Liver (tissue), 9 donors: ENCODE results near the gene CCT7. TPM values are rescaled to one million over a fixed set of nuclear protein-coding genes. Genes with fewer than 3 reads are reported as not detected.

Experiments used
- DNase-seq: peaks from one replicate; pipeline ENCODE4 v3.0.0-alpha.2; 2017; ENCODE audit warnings: low spot score
- H3K27ac ChIP-seq, 2 donors: one replicate each; pipeline ENCODE4 v1.7.0; 2013; ENCODE audit warnings: inconsistent platforms in 2 of 2, low read length in 2 of 2, control low read depth in 1 of 2, low read depth in 1 of 2, mild to moderate bottlenecking in 1 of 2
- H3K27me3 ChIP-seq, 4 donors: one replicate each; pipeline versions ENCODE4 v1.6.1 to v1.7.0; 2013; ENCODE audit warnings: low read length in 3 of 4, inconsistent platforms in 1 of 4, mild to moderate bottlenecking in 1 of 4, moderate library complexity in 1 of 4; ENCODE audit not compliant: control insufficient read depth in 4 of 4, insufficient read depth in 4 of 4
- H3K36me3 ChIP-seq, 4 donors: one replicate each; pipeline versions ENCODE4 v1.6.1 to v1.7.0; 2013; ENCODE audit warnings: low read length in 3 of 4, mild to moderate bottlenecking in 3 of 4, low read depth in 1 of 4, moderate library complexity in 1 of 4; ENCODE audit not compliant: control insufficient read depth in 4 of 4, insufficient read depth in 3 of 4
- H3K4me1 ChIP-seq, 4 donors: one replicate each; pipeline versions ENCODE4 v1.6.1 to v1.7.0; 2013; ENCODE audit warnings: low read length in 3 of 4, mild to moderate bottlenecking in 3 of 4, moderate library complexity in 1 of 4; ENCODE audit not compliant: control insufficient read depth in 4 of 4, insufficient read depth in 4 of 4
- H3K4me3 ChIP-seq, 3 donors: one replicate each; pipeline versions ENCODE4 v1.6.1 to v1.7.0; 2013; ENCODE audit warnings: low read length in 3 of 3, control low read depth in 1 of 3, low read depth in 1 of 3, mild to moderate bottlenecking in 1 of 3
- H3K9ac ChIP-seq, 2 donors: one replicate each; pipeline ENCODE4 v1.7.0; 2013; ENCODE audit warnings: low read length in 2 of 2, mild to moderate bottlenecking in 2 of 2, moderate library complexity in 2 of 2, control low read depth in 1 of 2, low read depth in 1 of 2
- H3K9me3 ChIP-seq, 4 donors: one replicate each; pipeline versions ENCODE4 v1.6.1 to v1.7.0; 2013; ENCODE audit warnings: low read length in 3 of 4; ENCODE audit not compliant: control insufficient read depth in 4 of 4
- EGR1 ChIP-seq, 2 donors: IDR thresholded peaks; 2 replicates each; pipeline ENCODE4 v1.6.1; 2016 to 2018; ENCODE audit warnings: antibody characterized with exemption in 2 of 2, low read depth in 2 of 2
- HNF4A ChIP-seq, 2 donors: conservative IDR thresholded peaks; 2 replicates each; pipeline ENCODE4 v1.6.1; 2016; ENCODE audit warnings: antibody characterized with exemption in 2 of 2, mild to moderate bottlenecking in 2 of 2
- HNF4G ChIP-seq: IDR thresholded peaks from 2 replicates; pipeline ENCODE4 v1.6.1; 2016; ENCODE audit warnings: antibody characterized with exemption
- RAD21 ChIP-seq, 2 donors: IDR thresholded peaks; 2 replicates each; pipeline ENCODE4 v1.6.1; 2016; ENCODE audit warnings: antibody characterized with exemption in 2 of 2, mild to moderate bottlenecking in 2 of 2
- REST ChIP-seq: IDR thresholded peaks from 2 replicates; pipeline ENCODE4 v1.6.1; 2016; ENCODE audit warnings: antibody characterized with exemption, mild to moderate bottlenecking
- RXRA ChIP-seq, 2 donors: IDR thresholded peaks; 2 replicates each; pipeline ENCODE4 v1.6.1; 2017 to 2018; ENCODE audit warnings: antibody characterized with exemption in 2 of 2, mild to moderate bottlenecking in 1 of 2
- YY1 ChIP-seq: IDR thresholded peaks from 2 replicates; pipeline ENCODE4 v1.6.1; 2016; ENCODE audit warnings: antibody characterized with exemption, mild to moderate bottlenecking
- WGBS: extraction: QIAGEN DNeasy Blood & Tissue Kit; methylation state at CpG from one replicate; pipeline ENCODE4 v1.1.7; 2013; 5-methylcytosine and 5-hydroxymethylcytosine counted together
- polyA plus RNA-seq, 2 donors: library from polyadenylated mRNA; stranded (reverse) in 1 of 2; unstranded in 1 of 2; fragments of 200-250 nt in 1 of 2; fragments of >200 nt in 1 of 2; fragmentation: Nextera tagmentation in 1 of 2; extraction: Ambion mirVana in 1 of 2; gene quantifications; one replicate each; pipeline versions ENCODE4 v1.2.1 to v1.2.3, GENCODE V29; 2013 to 2015
- total RNA-seq, 2 donors: library from RNA; depleted of rRNA; stranded (reverse); fragments of >200 nt; gene quantifications; one replicate each; pipeline ENCODE4 v1.2.3, GENCODE V29; 2014
- TF ChIP-seq, protein P1 (sequence below): fragments of 150-350 bp; IDR thresholded peaks from 2 replicates; pipeline ENCODE4 v1.5.1; 2017; ENCODE audit warnings: improper control_type of control experiment, low read depth, low read length; ENCODE audit not compliant: missing input control
- donor health status: healthy.
- donor health status: healthy.
- donor health status: healthy.
- donor health status: healthy.
- donor health status: healthy.

The CCT7 gene
- total and polyA plus RNA-seq, 4 donors, result 83.7 to 115 (median 101) TPM

DNA sequence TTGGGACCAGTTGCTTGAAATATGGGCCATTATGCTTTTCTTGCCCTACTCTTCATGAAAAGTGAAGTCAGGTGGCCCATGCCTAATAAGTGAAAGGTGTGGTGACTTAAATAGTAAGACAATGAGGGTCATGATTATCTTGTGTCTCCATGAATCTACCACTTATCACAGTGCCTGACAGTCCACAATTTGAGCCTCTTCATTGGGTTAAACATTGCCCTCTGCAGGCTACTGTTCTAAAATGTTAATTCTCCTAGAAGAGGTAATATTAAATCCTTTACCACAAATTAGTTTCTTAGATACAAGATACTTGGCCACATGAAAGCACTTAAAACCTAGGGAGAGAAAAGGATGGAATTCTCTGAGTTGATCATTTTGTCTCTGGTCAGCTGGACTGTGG, 55.2 kb downstream of the CCT7 start:
- Histone ChIP-seq H3K36me3 (no peaks in the 10 kb centered on the region), H3K9me3 (peaks cover 0 to under 1% (median 0%) of the 10 kb centered on the region in 4 donors), H3K27me3 (peaks cover 0 to 21% (median 12%) of the 10 kb centered on the region in 4 donors), H3K27ac (no peak overlapping the region), H3K4me3 (no peak overlapping the region), H3K4me1 (peaks cover 6 to 24% (median 17%) of the 10 kb centered on the region in 4 donors), H3K9ac (no peak overlapping the region)
- no peak for DNase-seq
- TF ChIP-seq HNF4G (no peak), HNF4A (conservative IDR thresholded peaks at IDR 0.05) (no peak), YY1 (no peak), EGR1 (IDR thresholded peaks at IDR 0.05; ENCODE audit: low read depth in 2 of 2) (no peak), RXRA (IDR thresholded peaks at IDR 0.05) (no peak)
- TF ChIP-seq, protein P1, sequence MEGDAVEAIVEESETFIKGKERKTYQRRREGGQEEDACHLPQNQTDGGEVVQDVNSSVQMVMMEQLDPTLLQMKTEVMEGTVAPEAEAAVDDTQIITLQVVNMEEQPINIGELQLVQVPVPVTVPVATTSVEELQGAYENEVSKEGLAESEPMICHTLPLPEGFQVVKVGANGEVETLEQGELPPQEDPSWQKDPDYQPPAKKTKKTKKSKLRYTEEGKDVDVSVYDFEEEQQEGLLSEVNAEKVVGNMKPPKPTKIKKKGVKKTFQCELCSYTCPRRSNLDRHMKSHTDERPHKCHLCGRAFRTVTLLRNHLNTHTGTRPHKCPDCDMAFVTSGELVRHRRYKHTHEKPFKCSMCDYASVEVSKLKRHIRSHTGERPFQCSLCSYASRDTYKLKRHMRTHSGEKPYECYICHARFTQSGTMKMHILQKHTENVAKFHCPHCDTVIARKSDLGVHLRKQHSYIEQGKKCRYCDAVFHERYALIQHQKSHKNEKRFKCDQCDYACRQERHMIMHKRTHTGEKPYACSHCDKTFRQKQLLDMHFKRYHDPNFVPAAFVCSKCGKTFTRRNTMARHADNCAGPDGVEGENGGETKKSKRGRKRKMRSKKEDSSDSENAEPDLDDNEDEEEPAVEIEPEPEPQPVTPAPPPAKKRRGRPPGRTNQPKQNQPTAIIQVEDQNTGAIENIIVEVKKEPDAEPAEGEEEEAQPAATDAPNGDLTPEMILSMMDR, result no peak

DNA sequence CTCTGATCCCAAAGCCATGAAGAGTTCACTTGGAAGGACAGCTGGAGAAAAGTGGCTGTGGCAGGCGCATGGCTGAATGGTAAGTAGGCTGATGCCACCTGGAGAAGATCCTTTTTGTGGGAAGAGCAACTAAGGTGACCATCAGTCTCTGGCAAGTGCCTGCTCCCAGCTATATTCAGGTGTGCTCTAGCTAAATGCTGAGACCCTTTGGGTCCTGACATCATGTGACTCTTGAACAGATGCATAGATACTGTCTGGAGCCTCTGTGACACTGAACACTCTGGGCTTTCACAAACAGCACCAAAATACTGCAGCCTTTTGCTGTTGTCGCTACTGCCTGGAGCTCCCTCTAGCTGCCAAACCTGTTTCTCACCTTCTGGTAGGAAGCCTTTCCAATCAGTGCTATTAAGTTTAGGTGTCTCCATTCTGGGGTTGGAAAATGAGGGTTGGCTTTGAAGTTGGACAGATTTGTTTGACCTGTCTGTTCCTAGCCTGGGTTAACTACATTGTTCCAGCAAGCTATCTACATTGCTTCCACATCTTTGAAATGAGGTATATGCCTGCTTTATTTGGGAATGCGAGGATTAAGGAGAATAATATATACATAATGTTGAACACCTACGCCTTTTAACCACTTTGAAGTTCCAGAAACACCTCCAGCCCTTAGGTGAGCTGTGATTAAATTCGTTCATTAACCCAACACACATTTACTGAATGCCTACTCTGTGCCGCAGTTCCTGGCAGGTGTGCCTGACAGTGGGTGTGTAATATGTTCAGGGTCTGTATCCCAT, 56.1 kb downstream of the CCT7 start:
- peaks cover 0 to 3% (median 0%) of the 10 kb centered on the region in 4 donors for H3K9me3 ChIP-seq
- WGBS, result 58% methylated on average over 6 of the region's 6 CpGs
- no peak overlapping the region for H3K4me3 ChIP-seq
- peaks cover 6 to 17% (median 13%) of the 10 kb centered on the region in 4 donors for H3K4me1 ChIP-seq
- no peak overlapping the region for H3K27ac ChIP-seq
- no peak for DNase-seq
- no peaks in the 10 kb centered on the region for H3K36me3 ChIP-seq
- H3K9ac ChIP-seq, result no peak overlapping the region
- TF ChIP-seq RAD21 (IDR thresholded peaks at IDR 0.05), result peak; percentile 24 to 54
- no peak for TF ChIP-seq HNF4G
- TF ChIP-seq, protein P1, result peak; percentile 40
- TF ChIP-seq REST, result peak; percentile 81
- peaks cover 0 to 29% (median 15%) of the 10 kb centered on the region in 4 donors for H3K27me3 ChIP-seq
